ENCODE data around the gene FKBP15.
"Not testable (repeated sequence)": the region's sequence is repeated elsewhere in the genome, so short reads cannot be mapped to it uniquely, and the experiment has no call there.

The FKBP15 gene

GRCh38 chr9:113149561-113149960 lies 71.5 kb downstream of the FKBP15 start:
- not testable (repeated sequence) for DNase-seq (ENCODE audit: low read depth)

- DNase-seq (ENCODE audit: low read depth), result no peak
Observed at GRCh38 chr9:113148781-113149510, 72.1 kb downstream of the FKBP15 start.

GRCh38 chr9:113148372-113148705 lies 72.7 kb downstream of the FKBP15 start:
- DNase-seq (ENCODE audit: low read depth), result no peak

- DNase-seq (ENCODE audit: low read depth), result no peak
Observed at GRCh38 chr9:113143432-113144227, 77.4 kb downstream of the FKBP15 start.

- DNase-seq (ENCODE audit: low read depth), result not testable (repeated sequence)
Observed at GRCh38 chr9:113140896-113141295, 80.2 kb downstream of the FKBP15 start.

- DNase-seq (ENCODE audit: low read depth), result no peak
Observed at GRCh38 chr9:113139953-113140352, 81.1 kb downstream of the FKBP15 start.

- no peak for DNase-seq (ENCODE audit: low read depth)
Observed at GRCh38 chr9:113139225-113139829, 81.8 kb downstream of the FKBP15 start.

GRCh38 chr9:113138760-113139159 lies 82.3 kb downstream of the FKBP15 start:
- DNase-seq (ENCODE audit: low read depth), result no peak

- no peak for DNase-seq (ENCODE audit: low read depth)
Observed at GRCh38 chr9:113137196-113138168, 83.6 kb downstream of the FKBP15 start.

- DNase-seq (ENCODE audit: low read depth), result no peak
Observed at GRCh38 chr9:113131689-113132151, 89.4 kb downstream of the FKBP15 start.

GRCh38 chr9:113129884-113130283 lies 91.2 kb downstream of the FKBP15 start:
- DNase-seq (ENCODE audit: low read depth), result no peak

- no peak for DNase-seq (ENCODE audit: low read depth)
Observed at GRCh38 chr9:113129466-113129865, 91.6 kb downstream of the FKBP15 start.

- no peak for DNase-seq (ENCODE audit: low read depth)
Observed at GRCh38 chr9:113125386-113126035, 95.6 kb downstream of the FKBP15 start.

GRCh38 chr9:113118829-113119228 lies 102.2 kb downstream of the FKBP15 start:
- not testable (repeated sequence) for DNase-seq (ENCODE audit: low read depth)

All from non-pigmented ciliary epithelial cell (primary cell).